ENCODE measurements around the gene POU2AF1.

The POU2AF1 gene

DNA sequence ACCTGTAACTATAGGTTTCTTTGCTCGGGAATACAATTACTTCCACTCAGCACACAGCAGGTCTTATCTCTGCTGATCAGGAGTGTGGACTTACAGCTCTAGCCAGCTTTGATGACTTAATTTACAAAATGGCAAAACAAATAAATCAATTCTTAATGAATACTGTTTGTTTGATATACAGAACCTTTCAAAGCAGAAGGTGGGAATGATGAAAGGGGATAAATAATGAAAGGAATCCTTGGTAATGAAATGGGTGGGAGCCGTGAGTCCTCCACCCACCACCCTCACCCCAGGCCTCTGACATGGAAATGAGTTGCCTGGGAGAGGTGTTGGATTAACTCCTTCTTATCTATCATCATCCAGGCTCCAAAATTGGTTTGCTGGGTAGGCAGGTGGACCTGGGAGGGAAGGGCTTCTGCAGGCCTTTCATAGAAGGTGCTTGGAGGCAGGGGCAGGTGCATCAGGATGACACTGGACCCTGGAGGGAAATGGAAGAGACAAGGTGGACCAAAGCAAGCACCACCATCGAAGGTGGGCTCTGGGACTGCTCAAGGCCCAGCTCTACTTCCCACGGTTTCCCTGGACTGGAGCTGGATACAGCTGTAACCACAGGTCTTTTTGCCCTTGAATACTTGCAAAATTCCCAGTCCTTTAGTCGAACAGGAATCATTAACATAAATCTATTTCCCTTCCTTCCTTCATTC, 23.0 kb downstream of the POU2AF1 start:
- in situ Hi-C loops (cut with MboI; ENCODE audit: low sequenced_read_pairs, unreplicated experiment): no loop called here
- DNase-seq (ENCODE audit: low spot score): no peak
- TF ChIP-seq, protein P1, sequence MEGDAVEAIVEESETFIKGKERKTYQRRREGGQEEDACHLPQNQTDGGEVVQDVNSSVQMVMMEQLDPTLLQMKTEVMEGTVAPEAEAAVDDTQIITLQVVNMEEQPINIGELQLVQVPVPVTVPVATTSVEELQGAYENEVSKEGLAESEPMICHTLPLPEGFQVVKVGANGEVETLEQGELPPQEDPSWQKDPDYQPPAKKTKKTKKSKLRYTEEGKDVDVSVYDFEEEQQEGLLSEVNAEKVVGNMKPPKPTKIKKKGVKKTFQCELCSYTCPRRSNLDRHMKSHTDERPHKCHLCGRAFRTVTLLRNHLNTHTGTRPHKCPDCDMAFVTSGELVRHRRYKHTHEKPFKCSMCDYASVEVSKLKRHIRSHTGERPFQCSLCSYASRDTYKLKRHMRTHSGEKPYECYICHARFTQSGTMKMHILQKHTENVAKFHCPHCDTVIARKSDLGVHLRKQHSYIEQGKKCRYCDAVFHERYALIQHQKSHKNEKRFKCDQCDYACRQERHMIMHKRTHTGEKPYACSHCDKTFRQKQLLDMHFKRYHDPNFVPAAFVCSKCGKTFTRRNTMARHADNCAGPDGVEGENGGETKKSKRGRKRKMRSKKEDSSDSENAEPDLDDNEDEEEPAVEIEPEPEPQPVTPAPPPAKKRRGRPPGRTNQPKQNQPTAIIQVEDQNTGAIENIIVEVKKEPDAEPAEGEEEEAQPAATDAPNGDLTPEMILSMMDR (IDR thresholded peaks at IDR 0.05; ENCODE audit: borderline replicate concordance, control extremely low read depth, extremely low read depth, insufficient read depth, missing control alignments): no peak

DNA sequence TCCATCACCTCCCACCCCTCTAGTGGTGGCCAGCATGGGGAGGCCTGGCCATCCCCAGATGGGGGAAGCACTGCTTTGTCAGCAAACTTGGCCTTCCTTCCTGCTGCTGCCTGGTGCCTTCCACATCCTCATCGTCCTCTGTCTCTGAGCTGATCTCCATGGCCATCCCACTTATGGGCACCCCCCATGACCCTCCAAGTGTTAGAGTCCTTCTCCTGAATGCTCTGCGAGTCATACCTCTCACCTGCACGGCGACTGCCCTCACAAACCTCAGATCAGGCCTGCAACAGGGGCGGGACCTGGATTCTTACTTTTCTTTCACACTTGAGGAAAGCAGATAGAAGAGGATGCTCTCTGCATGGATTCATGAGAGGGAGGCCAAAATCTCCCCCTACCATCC, 24.0 kb downstream of the POU2AF1 start:
- in situ Hi-C loops (cut with MboI; ENCODE audit: low sequenced_read_pairs, unreplicated experiment): no loop called here
- no peak for DNase-seq (ENCODE audit: low spot score)
- TF ChIP-seq, protein P1 (IDR thresholded peaks at IDR 0.05; ENCODE audit: borderline replicate concordance, control extremely low read depth, extremely low read depth, insufficient read depth, missing control alignments): no peak

DNA sequence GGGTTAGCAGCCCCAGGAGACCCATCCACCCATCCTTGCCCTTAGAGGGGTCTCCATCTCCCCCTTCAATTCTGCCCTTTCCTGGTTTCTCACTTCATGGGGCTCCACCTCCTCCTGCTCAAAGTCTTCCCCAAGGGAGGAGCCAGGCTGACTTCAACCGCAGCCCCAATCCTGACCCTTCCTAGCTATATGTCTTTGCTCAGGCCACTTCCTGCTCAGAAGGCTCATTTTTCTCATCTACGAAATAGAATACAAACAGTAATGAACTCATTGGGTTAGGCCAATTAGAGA, 24.5 kb downstream of the POU2AF1 start:
- TF ChIP-seq, protein P1 (IDR thresholded peaks at IDR 0.05; ENCODE audit: borderline replicate concordance, control extremely low read depth, extremely low read depth, insufficient read depth, missing control alignments): no peak
- in situ Hi-C loops (cut with MboI; ENCODE audit: low sequenced_read_pairs, unreplicated experiment): no loop called here
- no peak for DNase-seq (ENCODE audit: low spot score)

DNA sequence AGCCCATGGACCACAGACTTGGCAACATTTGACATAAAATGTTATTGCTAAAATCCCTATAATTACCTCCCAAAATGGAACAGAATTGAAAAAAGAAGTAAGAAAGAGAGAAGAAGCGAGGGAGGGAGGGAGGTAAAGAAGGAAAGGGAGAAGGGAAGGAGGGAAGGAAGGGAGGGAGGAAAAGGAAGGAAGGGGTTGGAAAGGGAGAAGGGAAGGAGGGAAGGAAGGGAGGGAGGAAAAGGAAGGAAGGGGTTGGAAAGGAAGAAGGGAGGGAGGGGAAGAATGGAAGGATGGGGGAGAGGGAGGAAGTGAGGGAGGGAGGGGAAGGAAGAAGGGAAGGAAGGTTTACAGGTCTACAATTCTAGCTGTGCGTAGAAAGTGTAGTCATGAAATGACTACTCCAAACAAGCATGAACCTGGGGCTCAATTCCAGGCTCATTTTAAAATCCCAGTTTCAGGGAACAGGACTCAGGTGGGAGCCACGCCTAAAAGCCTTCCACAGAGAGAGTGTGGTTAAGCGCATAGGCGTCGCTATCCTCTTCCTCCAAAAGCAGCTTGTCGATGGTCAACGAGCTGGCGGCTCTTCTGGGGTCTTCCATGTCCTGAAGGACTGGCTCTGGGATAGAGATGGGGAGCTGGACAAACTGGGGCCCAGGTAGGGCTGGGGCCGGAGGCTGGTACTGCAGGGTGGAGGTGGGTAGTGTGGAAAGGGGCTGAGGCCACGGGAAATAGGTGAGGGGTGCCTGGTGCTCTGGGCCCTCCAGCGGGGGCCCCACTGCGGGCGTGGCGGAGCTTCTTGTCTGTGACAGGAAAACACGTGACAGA, 25.1 kb downstream of the POU2AF1 start:
- in situ Hi-C loops (cut with MboI; ENCODE audit: low sequenced_read_pairs, unreplicated experiment): no loop called here
- no peak for DNase-seq (ENCODE audit: low spot score)
- TF ChIP-seq, protein P1 (IDR thresholded peaks at IDR 0.05; ENCODE audit: borderline replicate concordance, control extremely low read depth, extremely low read depth, insufficient read depth, missing control alignments): no peak

DNA sequence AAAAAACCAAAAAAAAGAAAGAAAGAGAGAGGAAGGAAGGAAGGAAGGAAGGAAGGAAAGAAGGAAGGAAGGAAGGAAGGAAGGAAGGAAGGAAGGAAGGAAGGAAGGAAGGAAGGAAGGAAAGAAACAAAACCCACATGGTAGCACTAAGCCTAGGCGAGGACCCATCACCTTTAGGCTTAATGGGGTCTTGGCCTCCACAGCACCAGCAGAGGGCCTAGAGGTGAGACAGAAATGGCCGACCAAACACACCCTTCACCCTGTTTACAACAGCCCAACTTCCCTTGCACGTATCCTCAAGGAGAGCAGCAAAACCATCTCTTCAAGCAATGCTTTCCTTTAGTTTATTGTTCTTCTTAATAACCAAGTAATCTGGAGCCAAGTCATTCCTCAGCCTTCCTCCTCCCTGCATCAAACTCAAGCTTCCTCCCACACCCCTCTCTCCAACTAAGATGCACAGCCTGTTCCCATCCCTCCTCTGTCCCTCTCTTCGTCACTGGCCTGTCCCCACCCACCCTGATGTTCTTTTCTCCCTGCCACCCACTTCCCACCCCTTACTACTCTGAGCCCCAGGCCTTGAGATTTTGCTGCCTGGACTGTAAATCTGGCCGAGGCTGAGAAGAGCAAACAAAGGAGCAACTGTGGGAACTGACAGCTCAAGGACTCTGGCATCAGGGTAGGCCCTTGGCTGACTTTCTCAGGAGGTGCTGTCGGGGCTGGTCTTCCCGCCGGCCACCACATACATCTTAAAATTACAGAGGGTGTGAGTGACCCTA, 26.0 kb downstream of the POU2AF1 start:
- no peak for DNase-seq (ENCODE audit: low spot score)
- TF ChIP-seq, protein P1 (IDR thresholded peaks at IDR 0.05; ENCODE audit: borderline replicate concordance, control extremely low read depth, extremely low read depth, insufficient read depth, missing control alignments): no peak
- in situ Hi-C loops (cut with MboI; ENCODE audit: low sequenced_read_pairs, unreplicated experiment): no loop called here

DNA sequence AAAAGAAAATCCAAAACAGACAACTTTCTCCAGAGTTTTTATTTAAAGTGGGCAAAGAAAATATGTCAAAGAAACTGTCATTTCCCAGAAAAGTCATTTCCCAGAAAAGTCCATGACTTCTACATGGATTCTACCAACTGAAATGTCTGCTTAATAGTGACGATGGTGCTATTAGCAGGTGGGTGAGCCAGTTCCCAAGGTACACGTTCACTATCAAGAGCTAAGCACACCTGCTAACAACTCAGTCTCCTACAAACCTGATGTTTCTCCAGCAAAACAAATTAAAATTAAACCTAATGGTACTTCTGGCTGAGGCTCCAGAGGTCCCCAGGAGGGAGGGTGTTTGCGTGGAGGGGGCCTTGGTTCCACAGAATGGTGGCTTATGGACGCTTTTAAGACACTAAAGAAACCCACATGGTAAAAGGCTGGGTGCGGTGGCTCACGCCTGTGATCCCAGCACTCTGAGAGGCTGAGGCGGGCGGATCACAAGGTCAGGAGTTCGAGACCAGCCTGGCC, 26.8 kb downstream of the POU2AF1 start:
- no peak for DNase-seq (ENCODE audit: low spot score)
- TF ChIP-seq, protein P1 (IDR thresholded peaks at IDR 0.05; ENCODE audit: borderline replicate concordance, control extremely low read depth, extremely low read depth, insufficient read depth, missing control alignments): no peak
- in situ Hi-C loops (cut with MboI; ENCODE audit: low sequenced_read_pairs, unreplicated experiment): no loop called here

All from GM13976 (cell line).